HepG2 (cell line): Measurements from ENCODE around the gene DOCK2. TPM values are rescaled to one million over a fixed set of nuclear protein-coding genes. Genes with fewer than 3 reads are reported as not detected.

Source experiments
- ATAC-seq: fragments of 200-7000 bp; cut with Tn5 transposase; 3 replicates; pipeline ENCODE4 v1.9.1; 2020; ENCODE audit warnings: mild to moderate bottlenecking, moderate library complexity
- BruUV-seq: library from RNA; stranded (reverse); fragments of 400-500 nt; replicated peaks from 2 replicates; lab custom pipeline; 2021; lab: Mats Ljungman, UMichigan
- CTCF ChIA-PET: fragments of 300-600 bp; formaldehyde crosslinking; extraction: SDS; loops from one replicate; lab custom pipeline; 2021; ENCODE audit warnings: low total read pairs, inconsistent platforms, low intra/inter-chr PET ratio; lab: Yijun Ruan, JAX
- POLR2A ChIA-PET: fragments of 350-600 bp; sonication (Branson Sonifier 250); formaldehyde crosslinking; loops from one replicate; lab custom pipeline; 2020; ENCODE audit warnings: antibody characterized with exemption, inconsistent platforms; lab: Yijun Ruan, JAX
- DNase-seq: peaks from one replicate; pipeline ENCODE4 v3.0.0-alpha.2; 2015; ENCODE audit warnings: low spot score
- FAIRE-seq: peaks from 3 replicates; lab custom pipeline; 2011; peaks lifted over from hg19 to GRCh38; lab: Jason Lieb, UNC
- H2AFZ ChIP-seq: one replicate; pipeline ENCODE4 v1.6.1; 2011; ENCODE audit warnings: low read length, inconsistent platforms
- H3K27ac ChIP-seq: fragments of 300-600 bp; 3 replicates; pipeline ENCODE4 v1.8.0; 2011; ENCODE audit warnings: mixed run types, mild to moderate bottlenecking, mixed read lengths, low read length, inconsistent platforms; ENCODE audit not compliant: insufficient read depth; ENCODE audit errors: extremely low read length
- H3K27me3 ChIP-seq, 2 experiments: fragments of 200-600 bp in 1 of 2; 2 replicates in 1 of 2; 3 replicates in 1 of 2; pipeline versions ENCODE4 v1.6.0 to v1.8.0; 2011; ENCODE audit warnings: low read length in 2 of 2, mild to moderate bottlenecking in 2 of 2, moderate library complexity in 2 of 2, inconsistent platforms in 1 of 2; ENCODE audit not compliant: insufficient read depth in 2 of 2, control insufficient read depth in 1 of 2
- H3K36me3 ChIP-seq, 2 experiments: fragments of 200-600 bp in 1 of 2; replicated peaks in 1 of 2; 2 replicates in 1 of 2; 3 replicates in 1 of 2; pipeline versions ENCODE4 v1.5.1 to v1.8.0; 2011; ENCODE audit warnings: low read length in 2 of 2, inconsistent platforms in 1 of 2; ENCODE audit not compliant: insufficient read depth in 2 of 2, control insufficient read depth in 1 of 2
- H3K4me1 ChIP-seq: 2 replicates; pipeline ENCODE4 v1.5.1; 2012; ENCODE audit warnings: low read length, inconsistent platforms; ENCODE audit not compliant: insufficient read depth
- H3K4me2 ChIP-seq: 2 replicates; pipeline ENCODE4 v1.6.0; 2011; ENCODE audit warnings: low read depth, low read length, inconsistent platforms
- H3K4me3 ChIP-seq, 3 experiments: fragments of 200-600 bp in 1 of 3; sonication (generic), shearing (Covaris generic) in 1 of 3; replicated peaks in 1 of 3; 2 replicates each; pipeline ENCODE4 v1.5.1; 2011 to 2016; ENCODE audit warnings: low read length in 3 of 3, inconsistent platforms in 2 of 3, low read depth in 2 of 3, mild to moderate bottlenecking in 2 of 3, control low read depth in 1 of 3, mixed read lengths in 1 of 3; ENCODE audit not compliant: insufficient read depth in 1 of 3
- H3K79me2 ChIP-seq: one replicate; pipeline ENCODE4 v1.6.1; 2011; ENCODE audit warnings: low read length, inconsistent platforms; ENCODE audit not compliant: insufficient read depth
- H3K9ac ChIP-seq: 2 replicates; pipeline ENCODE4 v1.6.0; 2011; ENCODE audit warnings: mild to moderate bottlenecking, low read depth, low read length, inconsistent platforms; ENCODE audit not compliant: insufficient read depth
- H3K9me3 ChIP-seq: 2 replicates; pipeline ENCODE4 v1.5.1; 2012; ENCODE audit warnings: mild to moderate bottlenecking, low read length
- H4K20me1 ChIP-seq: 2 replicates; pipeline ENCODE4 v1.6.0; 2011; ENCODE audit warnings: inconsistent platforms, mild to moderate bottlenecking, low read length, moderate library complexity; ENCODE audit not compliant: insufficient read depth
- HDAC2 ChIP-seq: sonication (generic); formaldehyde crosslinking; IDR thresholded peaks from 2 replicates; pipeline ENCODE4 v1.4.0; 2020; ENCODE audit warnings: missing genetic modification reagents
- HMG20A ChIP-seq: IDR thresholded peaks from 2 replicates; pipeline ENCODE4 v1.6.1; 2016; ENCODE audit warnings: borderline replicate concordance
- NCOA5 ChIP-seq: sonication (generic); formaldehyde crosslinking; IDR thresholded peaks from 2 replicates; pipeline ENCODE4 v1.4.0; 2020; ENCODE audit warnings: missing genetic modification reagents
- NKX3-1 ChIP-seq: sonication (generic); formaldehyde crosslinking; IDR thresholded peaks from 2 replicates; pipeline ENCODE4 v1.5.0; 2020; ENCODE audit warnings: missing genetic modification reagents
- STAG1 ChIP-seq: sonication (generic); formaldehyde crosslinking; IDR thresholded peaks from 2 replicates; pipeline ENCODE4 v1.4.0; 2020; ENCODE audit warnings: missing genetic modification reagents
- STAT5B ChIP-seq: sonication (generic); formaldehyde crosslinking; IDR thresholded peaks from 2 replicates; pipeline ENCODE4 v1.4.0; 2020; ENCODE audit warnings: missing genetic modification reagents
- TBP ChIP-seq: sonication (generic); formaldehyde crosslinking; IDR thresholded peaks from 2 replicates; pipeline ENCODE4 v1.5.0; 2020; ENCODE audit warnings: missing genetic modification reagents
- XBP1 ChIP-seq: sonication (generic); formaldehyde crosslinking; IDR thresholded peaks from 2 replicates; pipeline ENCODE4 v1.5.0; 2020; ENCODE audit warnings: missing genetic modification reagents
- ZNF20 ChIP-seq: sonication (generic); formaldehyde crosslinking; IDR thresholded peaks from 2 replicates; pipeline ENCODE4 v1.4.0; 2020; ENCODE audit warnings: mild to moderate bottlenecking, moderate library complexity, missing genetic modification reagents
- ZNF33A ChIP-seq: sonication (generic); formaldehyde crosslinking; IDR thresholded peaks from 2 replicates; pipeline ENCODE4 v1.5.1; 2020; ENCODE audit warnings: missing genetic modification reagents, mild to moderate bottlenecking, moderate library complexity, borderline replicate concordance
- ZNF546 ChIP-seq: sonication (generic); formaldehyde crosslinking; conservative IDR thresholded peaks from 2 replicates; pipeline ENCODE4 v1.8.1; 2023; ENCODE audit warnings: mild to moderate bottlenecking, missing genetic modification reagents
- ZNF660 ChIP-seq: sonication (generic); formaldehyde crosslinking; IDR thresholded peaks from 2 replicates; pipeline ENCODE4 v1.5.1; 2020; ENCODE audit warnings: mild to moderate bottlenecking, low read depth, missing genetic modification reagents, borderline replicate concordance
- ZNF776 ChIP-seq: sonication (generic); formaldehyde crosslinking; IDR thresholded peaks from 2 replicates; pipeline ENCODE4 v1.4.0; 2020; ENCODE audit warnings: mild to moderate bottlenecking, missing genetic modification reagents
- WGBS: methylation state at CpG from one replicate; pipeline ENCODE4 v1.1.6; 2017; ENCODE audit warnings: low lambda C conversion rate; 5-methylcytosine and 5-hydroxymethylcytosine counted together
- in situ Hi-C: cut with HindIII; loops from 2 replicates; pipeline ENCODE4 v1.10.0; 2017; ENCODE audit warnings: low pct_unique_long_range_greater_than_20kb; ENCODE audit not compliant: extremely low pct_ligation_motif_present
- intact Hi-C: fragments of 100-400 bp; cut with micrococcal nuclease; formaldehyde crosslinking; loops from one replicate; pipeline ENCODE4 v1.10.0; 2022; ENCODE audit not compliant: unreplicated experiment
- polyA plus RNA-seq, 8 experiments: library from polyadenylated mRNA; depleted of rRNA in 3 of 8; stranded (reverse) in 7 of 8; unstranded in 1 of 8; fragments of >200 nt; fragmentation: Illumina TruSeq in 4 of 8; extraction: Trizol in 4 of 8; gene quantifications; 2 replicates each; pipeline versions ENCODE4 v1.2.1 to v1.2.3, GENCODE V29; 2011 to 2016; ENCODE audit warnings: low read depth in 4 of 8, missing spikeins in 1 of 8, mixed read lengths in 1 of 8; ENCODE audit not compliant: insufficient read depth in 1 of 8
- total RNA-seq, 5 experiments: library from RNA; depleted of rRNA; stranded (reverse); fragments of >200 nt; fragmentation: Illumina TruSeq; extraction: Trizol; gene quantifications; 2 replicates each; pipeline ENCODE4 v1.2.3, GENCODE V29; 2016; ENCODE audit warnings: low read depth in 1 of 5
- TF ChIP-seq, protein P1 (sequence below): sonication (generic); formaldehyde crosslinking; IDR thresholded peaks from 2 replicates; pipeline ENCODE4 v1.4.0; 2020; ENCODE audit warnings: mild to moderate bottlenecking, missing genetic modification reagents
- TF ChIP-seq, protein P2 (sequence below): sonication (generic); formaldehyde crosslinking; IDR thresholded peaks from 2 replicates; pipeline ENCODE4 v1.5.0; 2020; ENCODE audit warnings: missing genetic modification reagents, mild to moderate bottlenecking, borderline replicate concordance
- TF ChIP-seq, protein P3 (sequence below): sonication (generic); formaldehyde crosslinking; IDR thresholded peaks from 2 replicates; pipeline ENCODE4 v1.4.0; 2020; ENCODE audit warnings: missing genetic modification reagents, borderline replicate concordance
- TF ChIP-seq, protein P4 (sequence below): IDR thresholded peaks from 2 replicates; pipeline ENCODE4 v1.4.0; 2020; ENCODE audit warnings: mild to moderate bottlenecking, missing genetic modification reagents

The DOCK2 gene
- total and polyA plus RNA-seq, 2 of the 13 experiments (the other 11 are each of a cell fraction or from before 2014, with no cell fraction given), result not detected

DNA sequence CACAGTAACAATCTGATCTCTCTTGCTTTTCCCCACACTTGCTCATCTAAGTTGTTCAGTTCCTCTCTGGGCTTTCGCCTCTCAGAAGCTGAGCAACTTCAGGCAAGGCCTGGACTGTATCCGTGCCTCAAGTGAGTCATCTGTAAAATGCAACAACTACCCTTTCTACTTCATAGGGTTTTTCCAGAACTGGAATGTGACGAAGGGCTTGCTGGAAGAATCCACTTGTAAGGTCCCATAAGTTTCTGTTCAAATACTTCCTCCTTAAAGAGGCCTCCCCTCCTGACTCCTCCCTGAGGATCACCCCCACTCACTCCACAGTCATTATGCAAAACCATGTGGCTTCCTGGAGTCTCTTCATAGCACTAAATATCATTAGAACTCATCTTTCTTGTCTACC lies 360.7 kb downstream of the DOCK2 start:
- no peak for TF ChIP-seq ZNF546 (CRISPR knock-in tag)
- TF ChIP-seq TBP, result no peak
- no peak for TF ChIP-seq STAG1 (CRISPR knock-in tag)
- TF ChIP-seq, protein P1, sequence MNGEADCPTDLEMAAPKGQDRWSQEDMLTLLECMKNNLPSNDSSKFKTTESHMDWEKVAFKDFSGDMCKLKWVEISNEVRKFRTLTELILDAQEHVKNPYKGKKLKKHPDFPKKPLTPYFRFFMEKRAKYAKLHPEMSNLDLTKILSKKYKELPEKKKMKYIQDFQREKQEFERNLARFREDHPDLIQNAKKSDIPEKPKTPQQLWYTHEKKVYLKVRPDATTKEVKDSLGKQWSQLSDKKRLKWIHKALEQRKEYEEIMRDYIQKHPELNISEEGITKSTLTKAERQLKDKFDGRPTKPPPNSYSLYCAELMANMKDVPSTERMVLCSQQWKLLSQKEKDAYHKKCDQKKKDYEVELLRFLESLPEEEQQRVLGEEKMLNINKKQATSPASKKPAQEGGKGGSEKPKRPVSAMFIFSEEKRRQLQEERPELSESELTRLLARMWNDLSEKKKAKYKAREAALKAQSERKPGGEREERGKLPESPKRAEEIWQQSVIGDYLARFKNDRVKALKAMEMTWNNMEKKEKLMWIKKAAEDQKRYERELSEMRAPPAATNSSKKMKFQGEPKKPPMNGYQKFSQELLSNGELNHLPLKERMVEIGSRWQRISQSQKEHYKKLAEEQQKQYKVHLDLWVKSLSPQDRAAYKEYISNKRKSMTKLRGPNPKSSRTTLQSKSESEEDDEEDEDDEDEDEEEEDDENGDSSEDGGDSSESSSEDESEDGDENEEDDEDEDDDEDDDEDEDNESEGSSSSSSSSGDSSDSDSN (CRISPR knock-in tag), result no peak
- TF ChIP-seq, protein P2, sequence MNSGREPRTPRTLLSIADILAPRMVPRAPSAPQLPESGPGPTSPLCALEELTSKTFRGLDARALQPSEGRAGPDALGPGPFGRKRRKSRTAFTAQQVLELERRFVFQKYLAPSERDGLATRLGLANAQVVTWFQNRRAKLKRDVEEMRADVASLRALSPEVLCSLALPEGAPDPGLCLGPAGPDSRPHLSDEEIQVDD, result no peak
- TF ChIP-seq NKX3-1 (CRISPR knock-in tag), result no peak
- TF ChIP-seq, protein P3, sequence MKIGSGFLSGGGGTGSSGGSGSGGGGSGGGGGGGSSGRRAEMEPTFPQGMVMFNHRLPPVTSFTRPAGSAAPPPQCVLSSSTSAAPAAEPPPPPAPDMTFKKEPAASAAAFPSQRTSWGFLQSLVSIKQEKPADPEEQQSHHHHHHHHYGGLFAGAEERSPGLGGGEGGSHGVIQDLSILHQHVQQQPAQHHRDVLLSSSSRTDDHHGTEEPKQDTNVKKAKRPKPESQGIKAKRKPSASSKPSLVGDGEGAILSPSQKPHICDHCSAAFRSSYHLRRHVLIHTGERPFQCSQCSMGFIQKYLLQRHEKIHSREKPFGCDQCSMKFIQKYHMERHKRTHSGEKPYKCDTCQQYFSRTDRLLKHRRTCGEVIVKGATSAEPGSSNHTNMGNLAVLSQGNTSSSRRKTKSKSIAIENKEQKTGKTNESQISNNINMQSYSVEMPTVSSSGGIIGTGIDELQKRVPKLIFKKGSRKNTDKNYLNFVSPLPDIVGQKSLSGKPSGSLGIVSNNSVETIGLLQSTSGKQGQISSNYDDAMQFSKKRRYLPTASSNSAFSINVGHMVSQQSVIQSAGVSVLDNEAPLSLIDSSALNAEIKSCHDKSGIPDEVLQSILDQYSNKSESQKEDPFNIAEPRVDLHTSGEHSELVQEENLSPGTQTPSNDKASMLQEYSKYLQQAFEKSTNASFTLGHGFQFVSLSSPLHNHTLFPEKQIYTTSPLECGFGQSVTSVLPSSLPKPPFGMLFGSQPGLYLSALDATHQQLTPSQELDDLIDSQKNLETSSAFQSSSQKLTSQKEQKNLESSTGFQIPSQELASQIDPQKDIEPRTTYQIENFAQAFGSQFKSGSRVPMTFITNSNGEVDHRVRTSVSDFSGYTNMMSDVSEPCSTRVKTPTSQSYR (CRISPR knock-in tag), result no peak
- no peak for TF ChIP-seq ZNF660 (CRISPR knock-in tag)
- no peak for TF ChIP-seq STAT5B (CRISPR knock-in tag)
- no peak for TF ChIP-seq HMG20A (CRISPR knock-in tag)
- no peak for TF ChIP-seq XBP1 (CRISPR knock-in tag)
- TF ChIP-seq ZNF20 (CRISPR knock-in tag), result no peak
- TF ChIP-seq NCOA5 (CRISPR knock-in tag), result no peak
- no peak for TF ChIP-seq HDAC2 (CRISPR knock-in tag)
- TF ChIP-seq, protein P4, sequence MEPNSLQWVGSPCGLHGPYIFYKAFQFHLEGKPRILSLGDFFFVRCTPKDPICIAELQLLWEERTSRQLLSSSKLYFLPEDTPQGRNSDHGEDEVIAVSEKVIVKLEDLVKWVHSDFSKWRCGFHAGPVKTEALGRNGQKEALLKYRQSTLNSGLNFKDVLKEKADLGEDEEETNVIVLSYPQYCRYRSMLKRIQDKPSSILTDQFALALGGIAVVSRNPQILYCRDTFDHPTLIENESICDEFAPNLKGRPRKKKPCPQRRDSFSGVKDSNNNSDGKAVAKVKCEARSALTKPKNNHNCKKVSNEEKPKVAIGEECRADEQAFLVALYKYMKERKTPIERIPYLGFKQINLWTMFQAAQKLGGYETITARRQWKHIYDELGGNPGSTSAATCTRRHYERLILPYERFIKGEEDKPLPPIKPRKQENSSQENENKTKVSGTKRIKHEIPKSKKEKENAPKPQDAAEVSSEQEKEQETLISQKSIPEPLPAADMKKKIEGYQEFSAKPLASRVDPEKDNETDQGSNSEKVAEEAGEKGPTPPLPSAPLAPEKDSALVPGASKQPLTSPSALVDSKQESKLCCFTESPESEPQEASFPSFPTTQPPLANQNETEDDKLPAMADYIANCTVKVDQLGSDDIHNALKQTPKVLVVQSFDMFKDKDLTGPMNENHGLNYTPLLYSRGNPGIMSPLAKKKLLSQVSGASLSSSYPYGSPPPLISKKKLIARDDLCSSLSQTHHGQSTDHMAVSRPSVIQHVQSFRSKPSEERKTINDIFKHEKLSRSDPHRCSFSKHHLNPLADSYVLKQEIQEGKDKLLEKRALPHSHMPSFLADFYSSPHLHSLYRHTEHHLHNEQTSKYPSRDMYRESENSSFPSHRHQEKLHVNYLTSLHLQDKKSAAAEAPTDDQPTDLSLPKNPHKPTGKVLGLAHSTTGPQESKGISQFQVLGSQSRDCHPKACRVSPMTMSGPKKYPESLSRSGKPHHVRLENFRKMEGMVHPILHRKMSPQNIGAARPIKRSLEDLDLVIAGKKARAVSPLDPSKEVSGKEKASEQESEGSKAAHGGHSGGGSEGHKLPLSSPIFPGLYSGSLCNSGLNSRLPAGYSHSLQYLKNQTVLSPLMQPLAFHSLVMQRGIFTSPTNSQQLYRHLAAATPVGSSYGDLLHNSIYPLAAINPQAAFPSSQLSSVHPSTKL (CRISPR knock-in tag), result no peak
- no peak for TF ChIP-seq ZNF776
- no peak for TF ChIP-seq ZNF33A
- in situ Hi-C loops, result no loop called here

More for the DNA sequence above, 360.7 kb downstream of the DOCK2 start:
- Histone ChIP-seq H3K4me3 (no peak overlapping the region), H3K4me1 (no peaks in the 10 kb centered on the region), H3K9ac (no peak overlapping the region), H3K4me2 (no peak overlapping the region), H3K27me3 (no peaks in the 10 kb centered on the region; a peak in 1 of 5 replicates), H3K36me3 (no peaks in the 10 kb centered on the region), H3K9me3 (no peaks in the 10 kb centered on the region), H4K20me1 (no peaks in the 10 kb centered on the region), H3K79me2 (no peaks in the 10 kb centered on the region), H3K27ac (no peak overlapping the region), H2AFZ (no peak overlapping the region)
- DNase-seq, result no peak
- intact Hi-C loops, result no loop called here
- ChIA-PET POLR2A (no interaction called here), CTCF (no interaction called here)
- BruUV-seq, result no TSS peak
- no peak for ATAC-seq
- 20% methylated on average over 3 of the region's 3 CpGs for WGBS
- no peak for FAIRE-seq
